ENCODE results near the gene SYNGR4.

GRCh38 chr19:48398375-48399235, 34.4 kb downstream of the SYNGR4 start:
- TF ChIP-seq EZH2 (IDR thresholded peaks at IDR 0.05) (peak; percentile 43), CTCF (IDR thresholded peaks at IDR 0.05) (no peak)

Data from neural progenitor cell (in vitro differentiated cells).